Left lobe of liver (tissue), 2 donors: Measurements from ENCODE around the gene CNIH1. TPM values are rescaled to one million over a fixed set of nuclear protein-coding genes. Genes with fewer than 3 reads are reported as not detected.
A peak's percentile ranks its signal among the peaks of the same experiment; 100 is the strongest.
"Not testable (repeated sequence)": the region's sequence is repeated elsewhere in the genome, so short reads cannot be mapped to it uniquely, and the experiment has no call there.

Experiments
- ATAC-seq: fragments of 200-7000 bp; cut with Tn5 transposase; one replicate; pipeline ENCODE4 v1.9.1; 2020; ENCODE audit warnings: mild to moderate bottlenecking, moderate library complexity
- DNase-seq: peaks from one replicate; pipeline ENCODE4 v3.0.0-alpha.2; 2020; ENCODE audit warnings: low spot score
- total RNA-seq: library from RNA; stranded (reverse); gene quantifications from one replicate; pipeline ENCODE4 v1.2.1, GENCODE V29; 2021
- donor health status: DM: no; HTN: no; CAD: no; lungs with moderate emphysema.
- donor health status: DM: no; HTN: yes; CAD: no.

CNIH1 gene
- total RNA-seq, 1 donor from 2014 or later = 89.4 TPM

DNA sequence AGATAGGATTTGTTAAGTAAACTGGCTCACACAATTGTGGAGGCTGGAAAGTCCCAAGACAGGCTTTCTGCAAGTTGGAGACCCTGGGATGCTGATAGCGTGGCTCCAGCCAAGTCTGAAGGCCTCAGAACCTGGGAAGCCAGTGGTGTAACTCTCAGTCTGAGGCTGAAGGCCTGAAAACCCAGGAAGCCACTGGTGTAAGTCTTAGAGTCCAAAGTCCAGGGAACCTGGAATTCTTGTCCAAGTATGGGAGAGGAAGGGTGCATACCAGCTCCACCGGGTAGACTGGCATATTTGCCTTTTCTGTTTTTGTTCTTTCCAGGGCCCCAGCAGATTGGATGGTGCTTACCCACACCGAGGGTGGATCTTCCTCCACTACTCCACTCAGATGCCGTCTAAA is 29.5 kb upstream of the CNIH1 start:
- DNase-seq = no peak
- ATAC-seq = no peak

DNA sequence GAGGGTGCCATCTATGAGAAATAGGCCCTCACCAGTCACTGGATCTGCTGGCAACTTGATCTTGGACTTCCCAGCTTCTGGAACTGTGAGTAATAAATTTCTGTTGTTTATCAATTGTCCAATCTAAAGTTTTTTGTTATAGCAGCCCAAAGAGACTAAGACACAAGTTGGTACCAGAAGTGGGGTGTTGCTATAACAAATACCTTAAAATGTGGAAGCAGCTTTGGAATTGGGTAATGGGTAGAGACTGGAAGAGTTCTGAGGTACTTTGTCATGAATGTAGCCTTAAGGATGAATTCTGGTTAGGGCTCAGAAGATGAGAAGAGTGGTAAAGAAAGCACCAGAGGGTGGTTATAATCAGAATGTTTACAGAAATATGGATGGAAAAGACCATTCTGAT is 26.1 kb upstream of the CNIH1 start:
- ATAC-seq (no peak), DNase-seq (no peak)

DNA sequence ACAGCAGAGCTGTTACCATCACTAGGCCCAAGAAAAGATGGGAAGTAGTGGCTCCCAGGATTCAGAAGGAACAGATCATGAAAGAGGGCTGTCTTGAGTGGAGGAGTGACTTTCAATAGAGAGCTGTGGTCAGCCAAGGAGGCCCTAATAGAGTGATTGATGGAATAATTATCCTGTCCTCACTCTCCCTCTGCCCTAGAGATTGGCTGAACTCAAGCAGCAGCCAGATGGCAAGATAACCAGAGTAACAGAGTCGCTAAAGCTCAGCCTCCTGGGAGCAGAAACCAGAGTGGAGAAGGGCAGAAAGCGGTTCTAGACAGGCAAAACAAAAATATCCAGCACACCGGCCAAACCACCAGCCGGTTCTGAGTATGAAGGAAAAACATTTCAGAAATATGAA is 24.5 kb upstream of the CNIH1 start:
- DNase-seq (no peak), ATAC-seq (no peak)

DNA sequence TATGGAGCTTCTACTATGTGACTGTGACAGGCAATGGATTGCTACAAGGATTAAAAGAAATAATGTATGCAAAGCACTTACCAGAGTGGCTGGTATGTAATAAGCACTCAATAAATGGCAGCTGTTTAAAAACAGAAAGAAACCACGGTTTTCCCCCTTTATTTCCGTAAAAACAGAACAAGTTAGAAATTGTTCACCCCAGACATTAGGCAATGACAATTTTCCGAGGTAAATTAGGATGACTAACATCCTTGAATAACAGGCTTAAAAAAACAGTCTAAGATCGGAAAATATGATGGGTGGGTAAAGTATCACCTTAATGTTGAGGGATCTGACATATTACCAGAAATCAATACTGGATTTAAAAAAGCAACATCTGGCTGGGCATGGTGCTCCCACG is 20.9 kb upstream of the CNIH1 start:
- DNase-seq (no peak), ATAC-seq (no peak)

DNA sequence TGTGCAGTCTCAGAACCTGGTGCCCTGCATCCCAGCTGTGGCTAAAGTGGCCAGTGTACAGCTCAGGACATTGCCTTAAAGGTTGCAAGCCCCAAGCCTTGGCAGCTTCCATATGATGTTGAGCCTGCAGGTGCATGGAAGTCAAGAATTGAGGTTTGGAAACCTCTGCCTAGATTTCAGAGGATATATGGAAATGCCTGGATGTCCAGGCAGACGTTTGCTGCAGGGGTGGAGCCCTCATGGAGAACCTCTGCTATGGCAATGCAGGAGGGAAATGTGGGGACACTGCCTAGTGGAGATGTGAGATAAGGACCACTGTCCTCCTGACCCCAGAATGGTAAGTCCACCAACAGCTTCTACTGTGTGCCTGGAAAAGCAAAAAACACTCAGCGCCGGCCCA is 17.9 kb upstream of the CNIH1 start:
- DNase-seq = no peak
- ATAC-seq = no peak

DNA sequence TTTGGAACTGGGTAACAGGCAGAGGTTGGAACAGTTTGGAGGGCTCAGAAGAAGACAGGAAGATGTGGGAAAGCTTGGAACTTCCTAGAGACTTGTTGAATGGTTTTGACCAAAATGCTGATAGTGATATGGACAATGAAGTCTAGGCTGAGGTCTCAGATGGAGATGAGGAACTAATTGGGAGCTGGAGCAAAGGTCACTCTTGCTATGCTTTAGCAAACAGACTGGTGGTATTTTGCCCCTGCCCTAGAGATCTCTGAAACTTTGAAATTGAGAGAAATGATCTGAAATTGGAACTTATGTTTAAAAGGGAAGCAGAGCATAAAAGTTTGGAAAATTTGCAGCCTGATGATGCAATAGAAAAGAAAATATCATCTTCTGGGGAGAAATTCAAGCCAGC is 17.4 kb upstream of the CNIH1 start:
- ATAC-seq = not testable (repeated sequence)

DNA sequence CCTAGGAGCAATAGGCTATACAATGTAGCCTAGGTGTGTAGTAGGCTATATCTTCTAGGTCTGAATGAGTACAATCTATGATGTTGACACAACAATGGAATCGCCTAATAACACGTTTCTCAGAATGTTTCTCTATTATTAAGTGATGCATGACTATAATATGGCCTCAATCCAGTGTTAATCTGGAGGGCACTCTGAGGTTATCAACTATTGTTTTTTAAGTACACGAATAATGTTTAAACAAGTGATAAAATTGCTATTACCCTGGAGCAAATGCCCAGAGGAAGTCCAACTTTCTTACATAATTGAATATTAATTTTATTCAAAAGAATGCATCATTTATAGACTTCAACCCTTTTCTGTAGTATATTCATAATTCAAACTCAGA is 16.4 kb upstream of the CNIH1 start:
- DNase-seq (no peak), ATAC-seq (peak; percentile 43)

More for the DNA sequence above, 17.4 kb upstream of the CNIH1 start:
- not testable (repeated sequence) for DNase-seq

DNA sequence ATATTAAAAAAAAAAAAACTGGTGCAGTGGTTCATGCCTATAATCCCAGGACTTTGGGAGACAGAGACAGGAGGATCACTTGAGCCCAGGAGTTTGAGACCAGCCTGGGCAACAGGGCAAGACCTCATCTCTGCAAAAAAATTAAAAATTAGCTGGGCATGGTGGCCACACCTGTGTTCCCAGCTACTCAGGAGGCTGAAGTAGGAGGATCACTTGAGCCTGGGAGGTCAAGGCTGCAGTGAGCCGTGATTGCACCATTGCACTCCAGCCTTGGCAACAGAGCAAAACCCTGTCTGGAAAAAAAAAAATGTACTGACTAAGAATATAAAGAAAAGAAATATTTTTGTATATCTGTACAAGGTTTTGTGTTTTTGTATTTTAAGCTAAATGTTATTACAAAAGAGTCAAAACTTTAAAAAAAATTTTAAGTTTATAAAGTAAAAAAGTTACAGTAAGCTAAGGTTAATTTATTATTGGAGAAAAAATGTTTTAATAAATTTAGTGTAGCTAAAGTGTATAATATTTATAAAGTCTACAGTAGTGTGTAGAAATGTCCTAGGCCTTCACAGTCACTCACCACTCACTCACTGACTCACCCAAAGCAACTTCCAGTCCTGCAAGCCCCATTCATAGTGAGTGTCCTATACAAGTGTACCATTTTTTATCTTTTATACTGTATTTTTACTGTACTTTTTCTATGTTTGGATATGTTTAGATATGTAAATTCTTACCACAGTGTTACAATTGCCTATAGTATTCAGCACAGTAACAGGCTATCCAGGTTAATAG is 15.8 kb upstream of the CNIH1 start:
- not testable (repeated sequence) for DNase-seq, ATAC-seq

DNA sequence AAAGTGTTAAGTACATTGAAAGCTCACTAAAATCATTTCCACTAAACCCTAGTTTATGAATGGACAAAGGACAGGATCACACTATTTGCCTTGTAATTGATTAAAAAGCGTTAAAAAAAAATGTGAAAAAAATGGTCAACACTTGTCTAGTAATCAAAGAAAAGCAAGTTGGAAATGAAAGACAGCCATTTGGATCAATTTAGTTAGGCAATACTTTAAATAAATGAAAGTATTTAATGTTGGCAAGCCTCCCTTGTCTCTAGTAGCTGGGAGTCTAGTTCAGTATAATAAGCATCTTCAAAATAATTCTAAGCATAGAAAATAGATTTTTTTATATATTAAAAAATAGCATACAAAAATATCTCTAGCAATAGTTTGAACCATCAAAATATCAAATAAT is 14.2 kb upstream of the CNIH1 start:
- no peak for DNase-seq

DNA sequence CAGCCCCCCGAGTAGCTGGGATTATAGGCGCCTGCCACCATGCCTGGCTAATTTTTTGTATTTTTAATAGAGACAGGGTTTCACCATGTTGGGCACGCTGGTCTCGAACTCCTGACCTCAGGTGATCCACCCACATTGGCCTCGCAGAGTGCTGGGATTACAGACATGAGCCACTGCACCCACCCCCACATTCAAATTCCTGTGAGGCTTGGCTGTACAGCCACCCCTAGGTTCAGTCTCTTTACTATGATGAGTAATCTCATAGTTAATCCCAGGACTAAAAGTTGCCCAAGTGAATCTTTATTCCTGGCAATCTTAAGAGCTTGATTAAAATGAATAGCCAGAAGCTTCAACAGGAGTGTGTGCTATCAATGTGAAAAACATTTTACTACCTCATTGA is 12.8 kb upstream of the CNIH1 start:
- DNase-seq, ATAC-seq: not testable (repeated sequence)

More for the DNA sequence above, 14.2 kb upstream of the CNIH1 start:
- ATAC-seq = peak; percentile 45

DNA sequence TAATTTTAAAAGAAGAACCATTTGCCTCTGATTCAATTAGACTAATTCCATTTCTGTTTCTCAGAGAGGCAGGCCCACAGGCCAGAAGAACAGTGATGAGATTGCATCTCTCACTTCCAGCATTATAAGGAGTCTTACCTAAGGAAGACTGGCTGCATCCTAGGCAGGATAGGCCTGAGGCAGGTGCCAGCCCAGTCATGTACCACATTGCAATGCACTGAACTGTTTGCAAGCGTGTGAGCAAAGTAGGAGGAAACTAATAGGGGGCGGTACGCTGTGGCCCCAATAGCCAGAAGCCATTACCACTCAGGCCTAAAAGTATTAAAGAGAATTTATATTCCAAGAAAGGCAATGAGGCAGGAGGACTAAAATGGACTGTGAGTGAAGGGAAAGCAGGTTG is 12.1 kb upstream of the CNIH1 start:
- ATAC-seq (no peak), DNase-seq (no peak)

DNA sequence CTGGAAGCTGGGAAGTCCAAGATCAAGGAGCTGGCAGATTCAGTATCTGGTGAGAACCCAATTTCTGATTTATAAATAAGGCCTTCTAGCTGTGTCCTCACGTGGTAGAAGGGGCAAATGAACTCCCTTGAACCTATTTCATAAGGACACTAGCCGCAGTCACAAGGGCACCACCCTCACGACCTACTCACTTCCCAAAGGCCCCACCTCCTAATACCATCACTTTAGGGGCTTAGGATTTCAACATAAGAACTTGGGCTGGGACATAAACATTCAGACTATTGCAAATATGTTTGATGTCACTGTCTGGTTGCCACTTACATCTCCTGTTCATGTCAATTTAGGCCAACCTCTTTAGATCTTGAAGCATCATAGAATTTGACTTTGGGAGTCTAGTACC is 10.8 kb upstream of the CNIH1 start:
- DNase-seq (no peak), ATAC-seq (no peak)

DNA sequence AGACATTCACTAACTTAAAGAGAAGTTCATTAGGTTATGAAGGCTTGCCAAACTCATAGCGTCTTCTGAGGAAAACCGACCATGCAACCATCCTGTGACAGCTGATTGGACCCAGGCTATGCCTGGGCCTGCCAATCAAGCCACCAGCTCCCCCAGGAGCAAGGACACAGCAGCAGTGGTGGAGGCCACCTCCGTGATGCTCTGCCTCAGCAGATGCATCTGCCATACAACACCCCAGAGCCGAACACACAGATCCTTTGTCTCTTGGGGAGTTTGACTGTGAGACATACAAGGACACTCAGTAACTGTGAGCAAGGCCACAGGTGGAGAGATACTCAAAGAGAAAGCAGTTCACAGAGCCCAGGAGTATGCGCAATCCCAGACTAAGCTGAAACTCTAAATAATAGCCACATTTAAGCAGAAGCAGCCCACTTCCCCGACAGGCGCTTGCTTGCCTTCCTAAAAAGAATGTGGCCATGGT is 10.0 kb upstream of the CNIH1 start:
- no peak for DNase-seq
- no peak for ATAC-seq

DNA sequence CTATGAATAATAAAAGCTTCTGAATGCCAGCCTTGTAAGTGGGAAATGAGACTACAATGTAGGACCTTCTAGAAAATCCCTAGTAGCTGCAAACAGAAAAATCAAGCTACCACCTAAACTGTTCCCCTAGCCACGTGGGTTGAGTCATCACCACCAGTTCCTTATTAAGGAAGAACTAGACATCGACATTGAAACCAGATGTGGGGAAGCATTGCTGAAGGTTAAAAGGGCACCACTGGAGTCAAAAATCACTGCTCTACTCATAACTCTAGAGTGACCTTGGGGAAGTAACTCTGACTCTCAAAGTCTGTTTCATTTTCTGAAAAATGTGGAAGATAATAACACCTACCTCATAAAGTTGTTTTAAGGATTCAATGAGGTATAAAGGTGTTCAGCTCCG is 9.4 kb upstream of the CNIH1 start:
- peak; percentile 19 for ATAC-seq

DNA sequence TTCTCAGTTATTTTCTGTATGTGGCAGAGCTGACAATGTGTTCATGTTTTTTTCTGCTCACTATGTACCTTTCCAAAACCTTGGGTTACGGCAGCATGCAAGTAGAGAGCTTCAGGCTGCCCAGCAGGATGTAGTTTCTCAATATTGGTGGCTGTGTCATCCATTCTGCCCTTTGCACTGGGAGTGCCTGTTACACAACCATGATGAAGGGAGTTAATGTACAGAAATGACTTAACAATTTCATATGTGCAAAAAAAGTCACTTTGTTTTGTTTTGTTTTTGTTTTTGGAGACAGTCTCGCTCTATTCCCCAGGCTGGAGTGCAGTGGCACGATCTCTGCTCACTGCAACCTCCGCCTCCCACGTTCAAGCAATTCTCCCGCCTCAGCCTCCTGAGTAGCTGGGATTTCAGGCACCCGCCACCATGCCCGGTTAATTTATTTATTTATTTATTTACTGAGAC is 6.1 kb upstream of the CNIH1 start:
- ATAC-seq = peak; percentile 88
- DNase-seq = peak; percentile 64

More for the DNA sequence above, 9.4 kb upstream of the CNIH1 start:
- no peak for DNase-seq

DNA sequence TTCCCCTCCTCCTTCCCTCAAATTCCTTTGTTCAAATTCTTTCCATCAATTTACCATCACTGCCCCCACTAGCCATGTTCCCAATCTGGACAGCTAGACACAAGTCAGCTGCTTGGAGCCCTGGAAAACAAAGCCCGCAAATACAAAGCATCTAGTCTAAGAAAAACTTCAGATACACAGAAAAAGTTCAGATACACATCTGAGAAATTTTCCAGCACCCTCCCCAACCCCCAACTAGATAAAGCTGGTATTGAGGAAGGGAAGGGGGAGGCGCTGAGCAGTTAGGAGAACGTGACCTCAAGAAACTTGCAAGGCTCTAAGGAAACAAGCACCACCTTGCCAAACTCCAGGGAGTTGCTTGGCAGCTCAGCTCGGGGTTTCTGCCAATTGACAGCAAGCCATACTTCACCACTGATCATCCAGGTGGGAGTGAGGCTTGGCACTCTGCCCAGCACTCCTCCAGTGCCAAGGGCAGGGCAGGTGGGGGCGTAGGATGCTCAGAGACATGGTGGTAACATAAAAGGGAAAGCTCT is 5.1 kb upstream of the CNIH1 start:
- ATAC-seq = no peak

DNA sequence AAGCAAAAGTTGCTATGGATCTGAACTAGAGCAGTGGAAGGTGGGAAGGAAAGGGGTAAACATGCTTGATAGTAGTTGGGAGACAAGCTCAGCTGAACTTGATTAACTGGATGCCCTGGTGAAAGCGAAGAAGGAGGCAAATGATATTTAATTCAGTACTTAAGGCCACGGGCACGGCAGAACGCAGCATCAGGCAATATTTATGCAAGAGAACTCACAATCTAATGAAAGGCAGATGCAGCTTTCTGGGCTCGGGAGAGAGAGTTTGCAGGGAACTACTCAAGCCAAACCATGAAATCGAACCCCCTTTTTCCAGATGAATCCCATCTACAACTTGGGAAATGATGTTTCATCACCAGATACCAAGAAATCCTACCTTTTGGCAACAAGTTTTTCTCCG is 3.5 kb upstream of the CNIH1 start:
- ATAC-seq = no peak
- DNase-seq = no peak

More for the DNA sequence above, 5.1 kb upstream of the CNIH1 start:
- no peak for DNase-seq

DNA sequence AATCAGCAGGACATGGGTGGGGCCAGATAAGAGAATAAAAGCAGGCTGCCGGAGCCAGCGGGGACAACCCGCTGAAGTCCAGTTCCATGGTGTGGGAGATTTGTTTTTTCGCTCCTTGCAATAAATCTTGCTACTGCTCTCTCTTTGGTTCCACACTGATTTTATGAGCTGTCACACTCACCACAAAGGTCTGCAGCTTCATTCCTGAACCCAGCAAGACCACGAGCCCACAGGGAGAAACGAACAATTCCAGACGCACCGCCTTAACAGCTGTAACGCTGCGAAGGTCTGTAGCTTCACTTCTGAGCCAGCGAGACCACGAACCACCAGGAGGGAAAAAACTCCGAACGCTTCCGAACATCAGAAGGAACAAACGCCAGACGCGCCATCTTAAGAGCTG is 2.8 kb upstream of the CNIH1 start:
- DNase-seq = no peak
- ATAC-seq = no peak

DNA sequence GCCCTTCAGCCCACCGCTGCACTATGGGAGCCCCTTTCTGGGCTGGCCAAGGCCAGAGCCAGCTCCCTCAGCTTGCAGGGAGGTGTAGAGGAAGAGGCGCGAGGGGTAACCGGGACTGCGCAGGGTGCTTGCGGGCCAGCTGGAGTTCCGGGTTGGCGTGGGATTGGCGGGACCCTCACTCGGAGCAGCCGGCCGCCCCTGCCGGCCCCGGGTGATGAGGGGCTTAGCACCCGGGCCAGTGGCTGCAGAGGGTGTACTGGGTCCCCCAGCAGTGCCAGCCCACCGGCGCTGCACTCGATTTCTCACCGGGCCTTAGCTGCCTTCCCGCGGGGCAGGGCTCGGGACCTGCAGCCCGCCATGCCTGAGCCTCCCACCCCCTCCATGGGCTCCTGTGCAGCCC is 1.8 kb upstream of the CNIH1 start:
- not testable (repeated sequence) for DNase-seq, ATAC-seq

DNA sequence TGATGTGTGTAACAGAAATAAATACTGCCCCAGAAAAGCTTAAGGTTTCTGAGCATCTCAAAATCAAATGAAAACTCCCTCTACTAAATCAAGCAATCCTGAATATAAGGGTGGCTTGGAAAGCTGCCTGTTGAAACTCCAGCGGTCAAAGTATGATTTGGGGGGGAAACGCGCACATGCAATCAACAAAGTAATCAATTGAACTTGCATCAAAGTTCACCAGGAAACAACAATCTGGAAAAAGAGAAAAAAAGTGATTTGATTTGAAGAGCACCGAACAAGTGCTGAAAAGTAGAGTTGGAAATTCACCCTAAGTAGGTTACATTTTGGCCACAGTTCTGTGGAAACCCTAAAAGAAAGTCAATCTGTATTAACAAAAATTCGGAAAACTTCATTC is 700 bp downstream of the CNIH1 start:
- DNase-seq (peak; percentile 59), ATAC-seq (peak; percentile 41)

DNA sequence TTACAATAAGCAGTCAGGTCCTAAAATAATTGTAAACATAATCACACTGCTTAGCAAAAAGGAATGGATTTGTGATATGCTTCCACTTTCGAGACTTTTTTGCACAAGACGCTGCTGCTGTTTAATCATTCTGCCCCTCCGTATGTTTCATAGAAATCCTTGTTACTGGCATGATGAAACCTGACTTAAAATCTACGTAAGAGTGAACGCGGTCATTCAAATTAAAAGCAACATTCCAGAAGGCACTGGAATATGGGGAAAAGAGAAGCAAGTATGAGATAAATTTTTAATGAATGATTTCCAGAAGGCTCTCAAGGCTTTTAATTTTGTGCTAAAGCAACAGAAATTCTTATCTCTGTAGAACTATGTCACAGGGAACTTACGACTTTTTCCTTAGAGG is 1.1 kb downstream of the CNIH1 start:
- no peak for DNase-seq
- ATAC-seq = no peak

DNA sequence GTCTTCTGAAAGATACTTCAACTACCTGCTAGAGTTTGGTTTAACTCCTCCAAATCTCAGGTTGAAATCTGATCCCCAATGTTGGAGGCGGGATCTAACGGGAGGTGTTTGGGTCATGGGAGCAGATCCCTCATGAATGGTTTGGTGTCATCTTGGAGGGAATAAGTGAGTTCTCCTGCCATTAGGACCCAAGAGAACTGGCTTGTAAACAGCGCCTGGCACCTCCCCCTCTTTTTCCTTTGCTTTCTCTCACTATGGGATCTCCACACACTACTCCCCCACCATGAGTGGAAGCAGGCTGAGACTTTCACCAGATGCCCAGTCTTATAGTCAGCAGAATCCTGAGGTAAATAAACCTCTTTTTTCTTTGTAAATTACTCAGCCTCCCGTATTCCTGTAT is 2.5 kb downstream of the CNIH1 start:
- ATAC-seq (no peak), DNase-seq (no peak)
